Neural crest cell (in vitro differentiated cells): ENCODE data around the gene CRK. TPM values are rescaled to one million over a fixed set of nuclear protein-coding genes. Genes with fewer than 3 reads are reported as not detected.

Experiments
- DNase-seq: peaks from one replicate; pipeline ENCODE4 v3.0.0; 2021; ENCODE audit warnings: low read depth, mixed read lengths, low spot score
- H3K27ac Mint-ChIP-seq: one replicate; pipeline ENCODE4 v1.8.0; 2021; ENCODE audit warnings: mild to moderate bottlenecking, mixed read lengths; ENCODE audit not compliant: unreplicated experiment
- H3K27me3 Mint-ChIP-seq: 2 replicates; pipeline ENCODE4 v1.8.0; 2021; ENCODE audit warnings: low read depth, mild to moderate bottlenecking, mixed read lengths
- H3K36me3 Mint-ChIP-seq: 2 replicates; pipeline ENCODE4 v1.8.0; 2021; ENCODE audit warnings: low read depth, mild to moderate bottlenecking, mixed read lengths
- H3K4me1 Mint-ChIP-seq: 2 replicates; pipeline ENCODE4 v1.8.0; 2021; ENCODE audit warnings: mixed read lengths
- H3K4me3 Mint-ChIP-seq: one replicate; pipeline ENCODE4 v1.8.0; 2021; ENCODE audit warnings: mild to moderate bottlenecking, mixed read lengths
- H3K9me3 Mint-ChIP-seq: 2 replicates; pipeline ENCODE4 v1.8.0; 2021; ENCODE audit warnings: mixed read lengths
- total RNA-seq: library from RNA; stranded (reverse); gene quantifications from 2 replicates; pipeline ENCODE4 v1.2.1, GENCODE V29; 2021
- TF ChIP-seq, protein P1 (sequence below): fragments of 200-600 bp; sonication (generic); conservative IDR thresholded peaks from 2 replicates; pipeline ENCODE4 v1.5.0; 2021; ENCODE audit warnings: antibody characterized with exemption, mild to moderate bottlenecking

Gene CRK
- total RNA-seq, 1 donor from 2014 or later, result 58.5 TPM

DNA sequence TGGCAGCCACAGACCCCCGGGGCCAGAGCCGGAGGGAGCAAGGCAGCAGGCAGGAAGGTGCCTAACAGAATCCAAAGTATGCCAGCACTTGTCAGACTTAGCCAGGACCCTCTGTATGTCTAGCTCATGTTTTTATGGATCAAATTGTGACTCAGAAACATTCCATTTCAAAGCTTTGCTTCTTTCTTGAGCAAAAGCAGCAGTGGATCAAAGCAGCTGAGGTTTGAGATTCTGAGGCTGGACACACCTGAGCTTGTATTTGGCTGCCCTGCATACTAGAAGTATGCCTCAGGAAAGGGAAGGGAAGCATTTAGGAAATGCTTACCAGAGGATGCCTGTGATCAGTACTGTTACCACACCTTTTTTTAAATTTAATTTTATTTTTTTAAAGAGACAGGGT lies 42.2 kb upstream of the CRK start:
- no peak overlapping the region for H3K4me3 Mint-ChIP-seq

DNA sequence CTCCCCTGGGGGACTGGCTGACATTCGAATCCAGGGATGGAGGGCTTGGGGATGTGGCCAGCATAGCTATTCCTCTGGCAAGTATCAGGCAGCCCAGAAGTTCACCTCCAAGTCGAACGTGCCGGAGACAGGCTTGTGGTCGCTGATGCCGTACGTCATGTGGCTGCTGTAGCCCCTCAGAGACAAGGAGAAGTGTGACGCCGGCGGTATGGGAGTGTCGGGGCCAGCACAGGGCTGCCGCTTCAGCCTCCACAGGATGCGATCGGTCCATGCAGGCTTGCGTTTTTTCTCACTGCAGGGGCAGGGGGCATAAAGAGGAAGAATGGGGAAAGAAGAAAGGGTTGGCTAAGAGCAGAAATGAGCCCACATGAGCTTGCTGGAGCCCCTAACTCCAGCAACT lies 41.8 kb upstream of the CRK start:
- DNase-seq, result no peak
- Mint-ChIP-seq H3K27ac (no peak overlapping the region), H3K36me3 (no peaks in the 10 kb centered on the region), H3K27me3 (peaks cover 5% of the 10 kb centered on the region), H3K9me3 (no peaks in the 10 kb centered on the region), H3K4me3 (no peak overlapping the region), H3K4me1 (peaks cover 7% of the 10 kb centered on the region)
- TF ChIP-seq, protein P1, sequence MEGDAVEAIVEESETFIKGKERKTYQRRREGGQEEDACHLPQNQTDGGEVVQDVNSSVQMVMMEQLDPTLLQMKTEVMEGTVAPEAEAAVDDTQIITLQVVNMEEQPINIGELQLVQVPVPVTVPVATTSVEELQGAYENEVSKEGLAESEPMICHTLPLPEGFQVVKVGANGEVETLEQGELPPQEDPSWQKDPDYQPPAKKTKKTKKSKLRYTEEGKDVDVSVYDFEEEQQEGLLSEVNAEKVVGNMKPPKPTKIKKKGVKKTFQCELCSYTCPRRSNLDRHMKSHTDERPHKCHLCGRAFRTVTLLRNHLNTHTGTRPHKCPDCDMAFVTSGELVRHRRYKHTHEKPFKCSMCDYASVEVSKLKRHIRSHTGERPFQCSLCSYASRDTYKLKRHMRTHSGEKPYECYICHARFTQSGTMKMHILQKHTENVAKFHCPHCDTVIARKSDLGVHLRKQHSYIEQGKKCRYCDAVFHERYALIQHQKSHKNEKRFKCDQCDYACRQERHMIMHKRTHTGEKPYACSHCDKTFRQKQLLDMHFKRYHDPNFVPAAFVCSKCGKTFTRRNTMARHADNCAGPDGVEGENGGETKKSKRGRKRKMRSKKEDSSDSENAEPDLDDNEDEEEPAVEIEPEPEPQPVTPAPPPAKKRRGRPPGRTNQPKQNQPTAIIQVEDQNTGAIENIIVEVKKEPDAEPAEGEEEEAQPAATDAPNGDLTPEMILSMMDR, result no peak

More for the DNA sequence above, 42.2 kb upstream of the CRK start:
- H3K36me3 Mint-ChIP-seq, result no peaks in the 10 kb centered on the region
- DNase-seq, result no peak
- H3K27ac Mint-ChIP-seq, result no peak overlapping the region
- TF ChIP-seq, protein P1, result no peak
- no peaks in the 10 kb centered on the region for H3K9me3 Mint-ChIP-seq
- peaks cover 4% of the 10 kb centered on the region for H3K4me1 Mint-ChIP-seq
- peaks cover 3% of the 10 kb centered on the region for H3K27me3 Mint-ChIP-seq

DNA sequence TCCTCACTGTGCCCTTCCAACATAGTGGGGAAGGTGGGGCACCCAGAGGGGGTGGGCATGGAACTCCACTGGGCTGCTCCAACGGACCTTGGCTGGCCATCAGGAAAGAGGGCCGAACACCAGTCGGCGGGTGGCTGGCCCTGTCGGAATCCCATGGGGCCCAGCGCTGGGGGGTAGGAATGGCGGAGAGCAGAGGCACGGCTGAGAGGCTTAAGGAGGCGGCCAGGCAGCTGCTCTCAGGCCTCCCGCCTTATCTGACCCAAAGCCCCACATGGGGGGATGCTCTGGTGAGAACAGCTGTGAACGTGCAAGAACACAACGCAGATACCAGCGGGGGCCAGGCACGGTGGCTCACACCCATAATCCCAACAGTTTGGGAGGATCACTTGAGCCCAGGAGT lies 40.8 kb upstream of the CRK start:
- no peaks in the 10 kb centered on the region for H3K9me3 Mint-ChIP-seq
- peaks cover 12% of the 10 kb centered on the region for H3K4me1 Mint-ChIP-seq
- peaks cover 9% of the 10 kb centered on the region for H3K27me3 Mint-ChIP-seq
- TF ChIP-seq, protein P1, result no peak
- H3K27ac Mint-ChIP-seq, result no peak overlapping the region
- no peaks in the 10 kb centered on the region for H3K36me3 Mint-ChIP-seq
- H3K4me3 Mint-ChIP-seq, result no peak overlapping the region
- DNase-seq, result no peak

DNA sequence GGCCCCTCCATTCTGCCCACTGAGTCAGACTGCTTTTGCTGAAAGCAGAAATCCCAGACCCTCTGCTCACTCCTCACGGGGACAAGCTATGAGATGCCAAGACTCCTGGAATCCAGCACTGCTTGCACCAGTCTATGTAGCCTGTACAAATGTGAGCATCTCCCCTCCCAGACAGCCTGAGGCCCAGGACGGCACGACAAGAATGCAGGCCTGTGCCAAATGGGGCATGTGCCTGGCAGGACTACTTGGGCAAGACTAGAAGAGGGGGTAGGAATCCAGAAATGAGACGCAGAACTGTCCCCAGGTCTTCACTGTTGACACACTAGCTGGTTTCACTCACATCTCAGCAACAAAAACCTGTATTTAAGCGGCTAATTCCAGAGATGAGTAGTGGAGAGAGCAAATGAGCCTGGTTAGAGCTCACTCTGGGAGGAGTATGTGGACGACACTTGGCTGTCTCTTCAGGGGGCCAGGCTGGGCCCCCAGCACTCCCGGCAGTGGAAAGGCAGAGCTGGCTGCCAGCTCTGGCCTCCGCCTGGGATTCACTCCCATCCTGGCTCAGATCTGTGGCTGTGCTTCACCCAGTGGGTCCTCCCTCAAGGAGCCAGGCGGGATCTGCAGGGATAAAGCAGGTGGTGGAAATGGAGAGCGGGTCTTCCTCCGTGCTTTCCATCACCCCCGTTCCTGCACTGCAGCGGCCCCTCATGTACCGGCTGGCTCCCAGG lies 39.4 kb upstream of the CRK start:
- no peak for DNase-seq
- Mint-ChIP-seq H3K36me3 (no peaks in the 10 kb centered on the region), H3K4me3 (no peak overlapping the region), H3K9me3 (no peaks in the 10 kb centered on the region), H3K27ac (no peak overlapping the region), H3K27me3 (peaks cover 9% of the 10 kb centered on the region), H3K4me1 (peaks cover 18% of the 10 kb centered on the region)
- TF ChIP-seq, protein P1, result no peak

DNA sequence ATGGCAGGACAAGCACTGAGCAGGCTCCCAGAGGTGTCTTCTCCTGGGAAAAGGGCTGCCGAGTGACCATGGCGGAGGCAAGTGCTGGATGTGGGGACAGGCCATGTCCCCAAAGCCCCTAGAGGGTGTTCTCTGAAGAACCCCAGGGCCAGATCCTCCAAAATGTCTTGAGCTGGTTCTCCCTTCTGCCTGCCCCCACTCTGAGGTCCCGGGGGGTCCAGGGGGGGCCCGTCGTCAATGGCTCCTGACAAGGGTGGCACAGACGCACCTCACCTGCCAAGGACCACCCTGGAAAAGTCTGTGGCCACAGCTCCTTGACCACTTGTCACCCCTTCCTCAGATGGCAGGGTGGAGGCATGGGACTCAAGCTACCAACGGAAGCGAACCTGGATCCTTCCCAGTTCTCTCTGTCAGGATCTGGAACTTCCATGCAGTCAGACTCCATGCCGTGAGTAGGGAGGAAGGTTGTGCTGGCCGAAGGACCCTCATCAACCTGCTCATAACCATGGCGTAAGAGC lies 38.8 kb upstream of the CRK start:
- Mint-ChIP-seq H3K36me3 (no peaks in the 10 kb centered on the region), H3K4me3 (no peak overlapping the region), H3K4me1 (peaks cover 20% of the 10 kb centered on the region), H3K9me3 (no peaks in the 10 kb centered on the region), H3K27me3 (peaks cover 9% of the 10 kb centered on the region), H3K27ac (no peak overlapping the region)
- DNase-seq, result no peak
- TF ChIP-seq, protein P1, result no peak
